DOHH2 (cell line): ENCODE measurements around the gene PCDHGA10.
"Not testable (repeated sequence)": the region's sequence is repeated elsewhere in the genome, so short reads cannot be mapped to it uniquely, and the experiment has no call there.

Experiments used
- H3F3A ChIP-seq: fragments of 200-600 bp; sonication (generic), shearing (Covaris generic); 2 replicates; pipeline ENCODE4 v1.6.0; 2016; ENCODE audit warnings: antibody characterized with exemption, mild to moderate bottlenecking; ENCODE audit not compliant: control insufficient read depth, insufficient read depth
- H3K27ac ChIP-seq: fragments of 200-600 bp; sonication (generic); 2 replicates; pipeline ENCODE4 v1.5.1; 2014; ENCODE audit warnings: low read depth, mild to moderate bottlenecking, low read length, moderate library complexity
- H3K27me3 ChIP-seq: fragments of 200-600 bp; sonication (generic); 2 replicates; pipeline ENCODE4 v1.6.1; 2014; ENCODE audit warnings: mild to moderate bottlenecking, low read length, mixed read lengths; ENCODE audit not compliant: control insufficient read depth
- H3K36me3 ChIP-seq: fragments of 200-600 bp; sonication (generic); 2 replicates; pipeline ENCODE4 v1.6.1; 2014; ENCODE audit warnings: mild to moderate bottlenecking, low read length, moderate library complexity, mixed read lengths; ENCODE audit not compliant: control insufficient read depth
- H3K4me1 ChIP-seq: fragments of 200-600 bp; sonication (generic); 2 replicates; pipeline ENCODE4 v1.6.1; 2014; ENCODE audit warnings: mild to moderate bottlenecking, low read length, mixed read lengths; ENCODE audit not compliant: control insufficient read depth
- H3K4me2 ChIP-seq: fragments of 200-600 bp; sonication (generic); 2 replicates; pipeline ENCODE4 v1.6.0; 2014; ENCODE audit warnings: mild to moderate bottlenecking, low read length, moderate library complexity
- H3K4me3 ChIP-seq: fragments of 200-600 bp; sonication (generic); 2 replicates; pipeline ENCODE4 v1.5.1; 2014; ENCODE audit warnings: mild to moderate bottlenecking, low read length, mixed read lengths
- H3K79me2 ChIP-seq: fragments of 200-600 bp; sonication (generic); 2 replicates; pipeline ENCODE4 v1.6.1; 2014; ENCODE audit warnings: mild to moderate bottlenecking, low read length, mixed read lengths; ENCODE audit not compliant: control insufficient read depth
- H3K9me2 ChIP-seq: fragments of 200-600 bp; sonication (generic); replicated peaks from 2 replicates; pipeline ENCODE4 v1.6.1; 2014; ENCODE audit warnings: mild to moderate bottlenecking, low read length, mixed read lengths; ENCODE audit not compliant: control insufficient read depth
- H3K9me3 ChIP-seq: fragments of 200-600 bp; sonication (generic); 2 replicates; pipeline ENCODE4 v1.6.1; 2014; ENCODE audit warnings: antibody characterized with exemption, low read length, mixed read lengths; ENCODE audit not compliant: control insufficient read depth, insufficient read depth
- H4K20me1 ChIP-seq: fragments of 200-600 bp; sonication (generic); 2 replicates; pipeline ENCODE4 v1.6.0; 2014; ENCODE audit warnings: low read depth, mild to moderate bottlenecking, antibody characterized with exemption, low read length, moderate library complexity; ENCODE audit not compliant: control insufficient read depth, insufficient read depth
- EZH2phosphoT487 ChIP-seq: fragments of 200-600 bp; sonication (generic); IDR thresholded peaks from 2 replicates; pipeline ENCODE4 v1.6.1; 2017; ENCODE audit warnings: borderline replicate concordance, mild to moderate bottlenecking, antibody characterized with exemption, low read length, moderate library complexity, mixed read lengths
- TF ChIP-seq, protein P1 (sequence below): fragments of 200-600 bp; sonication (generic); IDR thresholded peaks from one replicate; pipeline ENCODE4 v1.5.1; 2014; ENCODE audit warnings: antibody characterized with exemption, mild to moderate bottlenecking, low read depth, low read length; ENCODE audit not compliant: poor library complexity, severe bottlenecking

PCDHGA10 gene

DNA sequence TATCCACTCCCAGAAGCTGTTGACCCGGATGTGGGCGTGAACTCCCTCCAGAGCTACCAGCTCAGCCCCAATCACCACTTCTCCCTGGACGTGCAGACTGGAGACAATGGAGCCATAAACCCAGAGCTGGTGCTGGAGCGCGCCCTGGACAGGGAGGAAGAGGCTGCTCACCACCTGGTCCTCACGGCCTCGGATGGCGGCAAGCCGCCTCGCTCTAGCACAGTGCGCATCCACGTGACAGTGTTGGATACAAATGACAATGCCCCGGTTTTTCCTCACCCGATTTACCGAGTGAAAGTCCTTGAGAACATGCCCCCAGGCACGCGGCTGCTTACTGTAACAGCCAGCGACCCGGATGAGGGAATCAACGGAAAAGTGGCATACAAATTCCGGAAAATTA, 19.5 kb upstream of the PCDHGA10 start:
- H3K4me3 ChIP-seq: no peak overlapping the region
- H3K79me2 ChIP-seq: peaks cover 7% of the 10 kb centered on the region
- no peaks in the 10 kb centered on the region for H4K20me1 ChIP-seq
- peaks cover 36% of the 10 kb centered on the region for H3K9me3 ChIP-seq
- no peak overlapping the region for H3K27ac ChIP-seq
- H3K4me1 ChIP-seq: no peaks in the 10 kb centered on the region
- H3F3A ChIP-seq: peaks cover 2% of the 10 kb centered on the region; the same call in 1 of the 2 replicates
- no peak overlapping the region for H3K4me2 ChIP-seq
- TF ChIP-seq, protein P1, sequence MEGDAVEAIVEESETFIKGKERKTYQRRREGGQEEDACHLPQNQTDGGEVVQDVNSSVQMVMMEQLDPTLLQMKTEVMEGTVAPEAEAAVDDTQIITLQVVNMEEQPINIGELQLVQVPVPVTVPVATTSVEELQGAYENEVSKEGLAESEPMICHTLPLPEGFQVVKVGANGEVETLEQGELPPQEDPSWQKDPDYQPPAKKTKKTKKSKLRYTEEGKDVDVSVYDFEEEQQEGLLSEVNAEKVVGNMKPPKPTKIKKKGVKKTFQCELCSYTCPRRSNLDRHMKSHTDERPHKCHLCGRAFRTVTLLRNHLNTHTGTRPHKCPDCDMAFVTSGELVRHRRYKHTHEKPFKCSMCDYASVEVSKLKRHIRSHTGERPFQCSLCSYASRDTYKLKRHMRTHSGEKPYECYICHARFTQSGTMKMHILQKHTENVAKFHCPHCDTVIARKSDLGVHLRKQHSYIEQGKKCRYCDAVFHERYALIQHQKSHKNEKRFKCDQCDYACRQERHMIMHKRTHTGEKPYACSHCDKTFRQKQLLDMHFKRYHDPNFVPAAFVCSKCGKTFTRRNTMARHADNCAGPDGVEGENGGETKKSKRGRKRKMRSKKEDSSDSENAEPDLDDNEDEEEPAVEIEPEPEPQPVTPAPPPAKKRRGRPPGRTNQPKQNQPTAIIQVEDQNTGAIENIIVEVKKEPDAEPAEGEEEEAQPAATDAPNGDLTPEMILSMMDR: no peak
- TF ChIP-seq EZH2phosphoT487: no peak
- H3K9me2 ChIP-seq: no peaks in the 10 kb centered on the region
- H3K27me3 ChIP-seq: no peaks in the 10 kb centered on the region
- peaks cover 41% of the 10 kb centered on the region for H3K36me3 ChIP-seq

DNA sequence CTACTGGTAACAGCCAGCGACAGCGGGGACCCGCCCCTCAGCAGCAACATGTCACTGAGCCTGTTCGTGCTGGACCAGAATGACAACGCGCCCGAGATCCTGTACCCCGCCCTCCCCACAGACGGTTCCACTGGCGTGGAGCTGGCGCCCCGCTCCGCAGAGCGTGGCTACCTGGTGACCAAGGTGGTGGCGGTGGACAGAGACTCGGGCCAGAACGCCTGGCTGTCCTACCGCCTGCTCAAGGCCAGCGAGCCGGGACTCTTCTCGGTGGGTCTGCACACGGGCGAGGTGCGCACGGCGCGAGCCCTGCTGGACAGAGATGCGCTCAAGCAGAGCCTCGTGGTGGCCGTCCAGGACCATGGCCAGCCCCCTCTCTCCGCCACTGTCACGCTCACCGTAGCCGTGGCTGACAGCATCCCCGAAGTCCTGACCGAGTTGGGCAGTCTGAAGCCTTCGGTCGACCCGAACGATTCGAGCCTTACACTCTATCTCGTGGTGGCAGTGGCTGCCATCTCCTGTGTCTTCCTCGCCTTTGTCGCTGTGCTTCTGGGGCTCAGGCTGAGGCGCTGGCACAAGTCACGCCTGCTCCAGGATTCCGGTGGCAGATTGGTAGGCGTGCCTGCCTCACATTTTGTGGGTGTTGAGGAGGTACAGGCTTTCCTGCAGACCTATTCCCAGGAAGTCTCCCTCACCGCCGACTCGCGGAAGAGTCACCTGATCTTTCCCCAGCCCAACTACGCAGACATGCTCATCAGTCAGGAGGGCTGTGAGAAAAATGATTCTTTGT, 18.2 kb upstream of the PCDHGA10 start:
- H3F3A ChIP-seq, H3K27me3 ChIP-seq, H4K20me1 ChIP-seq, H3K4me1 ChIP-seq, H3K9me2 ChIP-seq, H3K79me2 ChIP-seq, H3K4me3 ChIP-seq, H3K27ac ChIP-seq, H3K4me2 ChIP-seq: not testable (repeated sequence)
- Histone ChIP-seq H3K36me3 (peaks cover 41% of the 10 kb centered on the region), H3K9me3 (peaks cover 34% of the 10 kb centered on the region)

DNA sequence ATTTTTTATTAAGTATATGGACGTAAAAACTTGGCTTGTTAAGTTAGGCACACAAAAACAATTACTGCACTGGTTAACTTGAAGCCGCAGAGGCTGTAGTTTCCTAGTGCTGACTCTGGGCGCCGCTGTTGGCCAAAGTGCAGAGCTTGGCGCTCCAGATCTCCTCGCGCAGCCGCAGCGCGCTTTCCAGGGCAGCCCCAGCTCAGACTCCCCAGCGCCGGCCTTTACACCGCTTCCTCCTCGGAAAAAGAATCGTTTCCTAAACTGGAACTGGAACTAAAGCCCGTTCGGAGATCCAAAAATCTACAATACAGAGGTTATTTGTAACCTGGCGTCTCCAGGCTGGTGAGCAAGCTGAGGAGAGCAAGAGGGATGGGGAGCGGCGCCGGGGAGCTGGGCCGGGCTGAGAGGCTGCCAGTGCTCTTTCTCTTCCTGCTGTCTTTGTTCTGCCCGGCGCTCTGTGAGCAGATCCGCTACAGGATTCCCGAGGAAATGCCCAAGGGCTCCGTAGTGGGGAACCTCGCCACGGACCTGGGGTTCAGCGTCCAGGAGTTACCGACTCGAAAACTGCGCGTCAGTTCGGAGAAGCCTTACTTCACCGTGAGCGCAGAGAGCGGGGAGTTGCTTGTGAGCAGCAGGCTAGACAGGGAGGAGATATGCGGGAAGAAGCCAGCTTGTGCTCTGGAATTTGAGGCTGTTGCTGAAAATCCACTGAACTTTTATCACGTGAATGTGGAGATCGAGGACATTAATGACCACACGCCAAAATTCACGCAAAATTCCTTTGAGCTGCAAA, 14.8 kb upstream of the PCDHGA10 start, which contains the start of gene PCDHGB5:
TSS of gene PCDHGB5 (plus strand) at position 192 of the 796 bp plus-strand sequence. CDS start at position 373, 181 bp downstream.
- H3K4me1 ChIP-seq, H3F3A ChIP-seq, H3K4me2 ChIP-seq, H3K27ac ChIP-seq, H3K9me2 ChIP-seq, H4K20me1 ChIP-seq, H3K27me3 ChIP-seq: not testable (repeated sequence)
- H3K79me2 ChIP-seq: peaks cover 16% of the 10 kb centered on the region
- peaks cover 48% of the 10 kb centered on the region for H3K9me3 ChIP-seq
- TF ChIP-seq, protein P1: peak; percentile 43
- H3K4me3 ChIP-seq: peak within 1 kb of the TSS; percentile 58
- peaks cover 41% of the 10 kb centered on the region for H3K36me3 ChIP-seq

DNA sequence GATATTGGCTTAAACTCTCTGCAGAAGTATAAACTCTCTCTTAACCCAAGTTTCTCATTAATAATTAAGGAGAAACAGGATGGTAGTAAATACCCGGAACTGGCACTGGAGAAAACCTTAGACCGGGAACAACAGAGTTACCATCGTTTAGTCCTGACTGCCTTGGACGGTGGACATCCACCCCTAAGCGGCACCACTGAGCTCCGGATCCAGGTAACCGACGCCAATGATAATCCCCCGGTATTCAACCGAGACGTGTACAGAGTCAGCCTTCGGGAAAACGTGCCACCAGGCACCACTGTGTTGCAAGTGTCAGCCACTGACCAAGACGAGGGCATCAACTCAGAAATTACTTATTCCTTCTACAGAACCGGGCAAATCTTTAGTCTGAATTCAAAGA, 14.2 kb upstream of the PCDHGA10 start:
- Histone ChIP-seq H3K27me3 (no peaks in the 10 kb centered on the region), H3K4me1 (no peaks in the 10 kb centered on the region), H3K9me3 (peaks cover 44% of the 10 kb centered on the region), H3K9me2 (no peaks in the 10 kb centered on the region), H4K20me1 (no peaks in the 10 kb centered on the region), H3K27ac (no peak overlapping the region), H3K4me2 (no peak overlapping the region), H3K79me2 (peaks cover 16% of the 10 kb centered on the region), H3K4me3 (peak overlapping the region; percentile 24; the same call in 1 of the 2 replicates), H3K36me3 (peaks cover 36% of the 10 kb centered on the region), H3F3A (no peaks in the 10 kb centered on the region; the same call in 1 of the 2 replicates)
- TF ChIP-seq EZH2phosphoT487: no peak
- TF ChIP-seq, protein P1: no peak
